HG03066 (cell line): Measurements from ENCODE around the gene PLPP6.

Experiments
- ATAC-seq: cut with Tn5 transposase; IDR thresholded peaks from one replicate; pipeline ENCODE4 v1.9.1; 2021; ENCODE audit warnings: low read depth; ENCODE audit not compliant: unreplicated experiment

PLPP6 gene

DNA sequence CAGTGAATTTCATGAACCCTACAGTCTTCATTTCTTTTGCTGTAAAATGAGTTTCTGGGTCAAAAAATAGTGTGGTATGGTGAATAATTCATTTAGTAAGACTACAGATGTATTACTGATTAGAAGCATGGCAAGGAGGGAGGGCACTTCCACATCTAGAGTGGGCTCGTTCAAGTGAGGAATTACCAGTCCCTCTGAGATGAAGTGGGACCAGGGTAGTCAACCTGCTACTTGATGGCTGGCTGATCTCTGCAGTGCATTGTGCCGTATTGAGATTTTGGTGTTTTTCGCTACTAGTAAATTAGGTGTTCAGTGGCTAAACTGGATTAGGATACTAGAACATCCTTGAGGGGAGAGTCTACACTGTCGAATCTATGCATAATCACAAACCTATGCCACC, 28.1 kb downstream of the PLPP6 start:
- no peak for ATAC-seq

DNA sequence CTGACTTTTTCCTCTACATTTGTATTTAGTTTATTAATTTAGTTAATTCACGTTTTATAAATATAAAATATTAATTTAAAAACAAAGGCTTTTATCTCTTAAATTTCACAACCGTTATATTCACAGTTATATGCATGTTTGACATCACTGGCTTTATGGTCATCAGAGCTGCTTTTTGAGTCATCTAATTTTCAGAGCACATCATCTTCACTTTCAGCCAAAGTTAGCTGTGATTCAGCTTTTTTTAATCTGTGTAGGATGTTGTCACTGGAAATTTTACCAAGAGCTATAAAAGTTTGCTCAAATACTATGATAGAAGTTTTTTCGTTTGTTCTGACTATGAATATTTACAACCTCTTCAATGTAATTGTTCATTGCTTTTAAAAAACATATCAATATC, 29.7 kb downstream of the PLPP6 start:
- ATAC-seq, result no peak

- no peak for ATAC-seq
These were observed 38.0 kb downstream of the PLPP6 start for GRCh38 chr9:4700091-4700490.

GRCh38 chr9:4700932-4701331, 38.8 kb downstream of the PLPP6 start:
- no peak for ATAC-seq

GRCh38 chr9:4701526-4701925, 39.4 kb downstream of the PLPP6 start:
- no peak for ATAC-seq

DNA sequence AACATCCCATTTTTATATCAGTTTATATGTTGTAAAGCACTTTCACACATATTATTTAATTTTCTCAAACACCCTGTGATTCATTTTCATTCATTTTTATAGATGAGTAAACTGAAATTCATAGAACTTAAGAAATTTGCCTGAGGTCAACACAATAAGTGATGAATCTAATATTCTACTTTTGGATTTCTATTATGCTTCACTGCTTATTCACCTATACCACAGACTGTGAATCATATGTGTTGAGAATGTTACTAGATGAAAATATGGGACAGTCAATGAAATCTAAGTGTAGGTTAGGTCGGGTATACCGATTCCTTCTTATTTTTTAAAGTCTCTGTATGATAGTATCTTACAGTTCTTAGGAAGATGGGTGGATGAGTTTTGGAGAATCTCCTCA, 42.0 kb downstream of the PLPP6 start:
- ATAC-seq, result no peak

- no peak for ATAC-seq
These were observed 43.9 kb downstream of the PLPP6 start for GRCh38 chr9:4706021-4706420.

DNA sequence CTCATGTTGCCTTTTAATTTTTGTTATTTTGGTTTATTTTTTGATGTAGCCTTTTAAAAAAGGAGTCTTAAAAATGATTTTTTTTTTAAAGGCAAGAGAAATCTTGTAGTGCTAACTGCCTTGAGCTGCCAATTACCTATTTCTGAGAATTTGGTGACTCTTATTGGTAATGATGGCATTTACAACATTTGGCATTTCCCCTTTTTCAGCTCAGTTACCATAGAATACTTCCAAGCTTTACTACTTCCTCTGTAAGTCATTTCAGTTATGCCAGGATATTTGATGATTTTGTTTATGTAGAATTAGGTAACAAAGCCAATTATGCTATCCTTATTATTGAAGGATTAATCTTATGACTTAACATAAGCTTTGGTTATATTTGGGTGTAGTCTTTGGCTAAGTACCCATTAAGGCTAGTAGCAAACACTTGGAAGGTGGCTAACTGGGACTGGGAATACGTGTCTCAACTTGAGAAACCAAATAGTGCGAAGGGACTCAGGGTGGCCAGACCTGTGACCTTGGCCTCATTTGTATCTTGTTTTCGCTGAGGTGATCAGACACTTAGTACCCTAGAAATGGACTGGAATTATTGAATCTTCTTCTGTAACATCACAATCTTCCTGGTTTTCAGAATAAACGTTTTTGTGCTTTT, 45.0 kb downstream of the PLPP6 start:
- ATAC-seq, result no peak

- no peak for ATAC-seq
These were observed 47.3 kb downstream of the PLPP6 start for GRCh38 chr9:4709380-4709779.

GRCh38 chr9:4713849-4714248, 51.8 kb downstream of the PLPP6 start:
- ATAC-seq, result no peak

DNA sequence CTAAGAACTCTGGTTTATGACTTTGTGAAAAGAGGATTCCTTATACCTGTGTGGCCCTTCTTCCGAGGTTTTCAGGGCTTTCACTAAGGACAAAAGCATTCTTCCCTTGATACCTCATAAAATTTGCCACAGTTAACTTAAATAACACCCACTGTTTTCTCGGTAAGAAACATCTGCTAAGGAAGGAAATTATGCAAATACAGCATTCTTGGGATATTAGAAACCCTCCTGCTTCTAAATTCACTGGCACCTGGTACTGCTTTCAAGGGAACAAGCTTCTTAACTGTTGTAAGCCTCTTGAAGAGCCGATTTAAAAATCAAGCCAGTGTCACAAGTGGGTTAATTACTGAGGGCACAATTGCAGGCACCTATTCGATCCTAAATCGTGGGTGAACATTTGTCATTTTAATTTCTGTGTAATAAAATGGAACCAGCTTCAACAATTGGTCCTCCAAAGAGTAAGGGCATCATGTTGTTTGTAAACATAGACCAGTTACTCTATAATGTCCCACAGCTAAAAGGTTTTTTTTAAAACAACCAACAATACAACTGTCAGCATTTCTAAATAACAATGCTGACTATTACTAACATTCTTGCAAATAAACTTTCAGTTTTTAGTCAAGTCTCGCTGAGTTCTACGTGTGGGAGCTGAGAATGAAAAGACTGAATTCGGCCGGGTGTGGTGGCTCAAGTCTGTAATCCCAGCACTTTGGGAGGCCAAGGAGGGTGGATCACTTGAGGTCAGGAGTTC, 52.3 kb downstream of the PLPP6 start:
- no peak for ATAC-seq
